CD14-positive monocyte (primary cell): ENCODE measurements around the gene EXD3. TPM values are rescaled to one million over a fixed set of nuclear protein-coding genes. Genes with fewer than 3 reads are reported as not detected.
A peak's percentile ranks its signal among the peaks of the same experiment; 100 is the strongest.

Experiments
- DNase-seq, 3 donors: peaks; one replicate each; pipeline ENCODE4 v3.0.0-alpha.2; 2011 to 2022
- H2AFZ ChIP-seq: 2 replicates; pipeline ENCODE4 v1.6.0; 2012; ENCODE audit warnings: mild to moderate bottlenecking, low read depth, low read length, inconsistent platforms; ENCODE audit not compliant: insufficient read depth, poor library complexity, severe bottlenecking
- H3K27ac ChIP-seq, 2 donors: 1 replicate in 1 of 2; 2 replicates in 1 of 2; pipeline ENCODE4 v1.5.1; 2012 to 2013; ENCODE audit warnings: low read length in 2 of 2, control low read depth in 1 of 2, inconsistent platforms in 1 of 2, low read depth in 1 of 2, mild to moderate bottlenecking in 1 of 2
- H3K27me3 ChIP-seq, 2 donors: one replicate each; pipeline versions ENCODE4 v1.6.0 to v1.6.1; 2011 to 2013; ENCODE audit warnings: low read length in 2 of 2; ENCODE audit not compliant: control insufficient read depth in 2 of 2, insufficient read depth in 2 of 2
- H3K36me3 ChIP-seq, 2 donors: replicated peaks in 1 of 2; 1 replicate in 1 of 2; 2 replicates in 1 of 2; pipeline versions ENCODE4 v1.5.1 to v1.6.1; 2012 to 2013; ENCODE audit warnings: low read length in 2 of 2, control low read depth in 1 of 2, inconsistent platforms in 1 of 2, mild to moderate bottlenecking in 1 of 2; ENCODE audit not compliant: insufficient read depth in 2 of 2, control insufficient read depth in 1 of 2
- H3K4me1 ChIP-seq, 2 donors: 1 replicate in 1 of 2; 2 replicates in 1 of 2; pipeline versions ENCODE4 v1.5.1 to v1.6.1; 2012 to 2013; ENCODE audit warnings: low read length in 2 of 2, control low read depth in 1 of 2, inconsistent platforms in 1 of 2, mild to moderate bottlenecking in 1 of 2, moderate library complexity in 1 of 2; ENCODE audit not compliant: insufficient read depth in 2 of 2, control insufficient read depth in 1 of 2
- H3K4me2 ChIP-seq: replicated peaks from 2 replicates; pipeline ENCODE3; 2012; ENCODE audit warnings: low read length, moderate library complexity, mild to moderate bottlenecking; ENCODE audit not compliant: poor library complexity, severe bottlenecking; ENCODE audit errors: extremely low read depth
- H3K4me3 ChIP-seq, 3 experiments: fragments of 200-600 bp in 1 of 3; sonication (generic) in 1 of 3; replicated peaks in 1 of 3; 1 replicate in 2 of 3; 2 replicates in 1 of 3; pipeline ENCODE4 v1.5.1; 2011 to 2013; ENCODE audit warnings: low read length in 3 of 3, mild to moderate bottlenecking in 3 of 3, control low read depth in 2 of 3, low read depth in 2 of 3, inconsistent platforms in 1 of 3, moderate library complexity in 1 of 3
- H3K79me2 ChIP-seq: 2 replicates; pipeline ENCODE4 v1.6.0; 2012; ENCODE audit warnings: mild to moderate bottlenecking, control low read depth, inconsistent platforms, low read length, moderate library complexity; ENCODE audit not compliant: insufficient read depth
- H3K9ac ChIP-seq: 2 replicates; pipeline ENCODE4 v1.6.0; 2017; ENCODE audit warnings: low read length, mild to moderate bottlenecking; ENCODE audit not compliant: insufficient read depth, poor library complexity, severe bottlenecking
- H3K9me3 ChIP-seq, 2 donors: replicated peaks in 1 of 2; 1 replicate in 1 of 2; 2 replicates in 1 of 2; pipeline versions ENCODE4 v1.5.1 to v1.6.1; 2012 to 2013; ENCODE audit warnings: low read length in 2 of 2, control low read depth in 1 of 2; ENCODE audit not compliant: control insufficient read depth in 1 of 2, insufficient read depth in 1 of 2
- H4K20me1 ChIP-seq: 2 replicates; pipeline ENCODE4 v1.6.0; 2012; ENCODE audit warnings: mild to moderate bottlenecking, low read length, control low read depth, moderate library complexity; ENCODE audit not compliant: insufficient read depth
- H3K27ac Mint-ChIP-seq, 7 donors: one replicate each; pipeline ENCODE4 v1.8.0; 2020; ENCODE audit warnings: mild to moderate bottlenecking in 7 of 7, mixed read lengths in 7 of 7, moderate library complexity in 6 of 7, inconsistent platforms in 2 of 7
- H3K27me3 Mint-ChIP-seq, 3 donors: one replicate each; pipeline ENCODE4 v1.8.0; 2021 to 2022; ENCODE audit warnings: low read depth in 3 of 3, mild to moderate bottlenecking in 3 of 3, mixed read lengths in 3 of 3, moderate library complexity in 3 of 3, inconsistent platforms in 1 of 3
- H3K36me3 Mint-ChIP-seq, 2 donors: one replicate each; pipeline ENCODE4 v1.8.0; 2020; ENCODE audit warnings: mixed read lengths in 2 of 2, inconsistent platforms in 1 of 2, mild to moderate bottlenecking in 1 of 2
- H3K4me1 Mint-ChIP-seq: one replicate; pipeline ENCODE4 v1.8.0; 2020; ENCODE audit warnings: mild to moderate bottlenecking, mixed read lengths
- H3K4me3 Mint-ChIP-seq, 2 donors: one replicate each; pipeline ENCODE4 v1.8.0; 2020; ENCODE audit warnings: mild to moderate bottlenecking in 2 of 2, mixed read lengths in 2 of 2, moderate library complexity in 1 of 2
- H3K9me3 Mint-ChIP-seq, 7 donors: one replicate each; pipeline ENCODE4 v1.8.0; 2020 to 2022; ENCODE audit warnings: mixed read lengths in 7 of 7, mild to moderate bottlenecking in 6 of 7, moderate library complexity in 6 of 7, inconsistent platforms in 2 of 7
- WGBS: methylation state at CpG from one replicate; pipeline ENCODE4 v1.1.5; 2013; ENCODE audit warnings: missing lambda C conversion rate; ENCODE audit not compliant: insufficient coverage; 5-methylcytosine and 5-hydroxymethylcytosine counted together
- intact Hi-C, 2 donors: fragments of 100-400 bp; cut with micrococcal nuclease; formaldehyde crosslinking; loops; one replicate each; pipeline versions ENCODE4 v1.15.0 to v1.15.1; 2023
- polyA plus RNA-seq, 3 donors: library from polyadenylated mRNA; depleted of rRNA in 1 of 3; unstranded in 2 of 3; stranded (reverse) in 1 of 3; fragments of 300-500 nt in 2 of 3; fragments of >200 nt in 1 of 3; fragmentation: Illumina TruSeq in 2 of 3; gene quantifications; 1 replicate in 2 of 3; 2 replicates in 1 of 3; pipeline ENCODE4 v1.2.3, GENCODE V29; 2012 to 2021
- TF ChIP-seq, protein P1 (sequence below): fragments of 200-600 bp; IDR thresholded peaks from one replicate; pipeline ENCODE4 v1.8.0; 2022; ENCODE audit warnings: antibody characterized with exemption, mild to moderate bottlenecking

Gene EXD3
- polyA plus RNA-seq, 3 donors: 2.0 to 10.8 (median 3.0) TPM

DNA sequence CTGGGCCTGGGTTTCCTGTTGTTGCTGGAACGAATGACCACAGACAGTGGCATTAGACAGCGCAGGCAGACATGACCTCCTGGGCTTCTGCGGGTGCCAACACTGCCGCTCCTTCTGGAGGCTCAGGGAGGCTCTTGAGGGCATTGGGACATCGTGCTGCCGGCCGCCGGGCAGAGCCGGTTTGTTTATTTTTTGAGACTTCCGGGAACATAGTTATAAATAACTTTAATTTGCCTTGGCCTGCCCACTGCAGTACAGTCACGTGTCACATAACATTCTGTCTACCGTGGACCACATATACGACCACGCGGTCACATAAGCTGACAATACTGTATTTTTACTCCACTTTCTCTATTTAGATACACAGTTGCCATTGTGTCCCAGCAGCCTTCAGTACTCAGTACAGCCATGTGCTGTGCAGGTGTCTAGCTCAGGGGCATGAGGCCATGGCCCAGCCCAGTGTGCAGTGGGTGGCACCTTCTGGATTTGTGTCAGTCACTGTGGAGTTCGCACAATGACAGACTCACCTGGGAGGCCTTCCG lies 153.7 kb downstream of the EXD3 start:
- intact Hi-C loops: no loop called here
- Histone ChIP-seq H3K79me2 (peaks cover 5% of the 10 kb centered on the region), H3K4me1 (peaks cover 25 to 30% of the 10 kb centered on the region in 2 donors), H4K20me1 (peaks cover 36% of the 10 kb centered on the region), H2AFZ (no peak overlapping the region), H3K27me3 (no peaks in the 10 kb centered on the region), H3K4me3 (no peak overlapping the region), H3K36me3 (peaks cover 38 to 90% of the 10 kb centered on the region in 2 donors), H3K9me3 (no peaks in the 10 kb centered on the region), H3K4me2 (peak overlapping the region; percentile 44), H3K27ac (peak overlapping the region in 1 of 2 donors; percentile 51), H3K9ac (no peak overlapping the region)
- TF ChIP-seq, protein P1, sequence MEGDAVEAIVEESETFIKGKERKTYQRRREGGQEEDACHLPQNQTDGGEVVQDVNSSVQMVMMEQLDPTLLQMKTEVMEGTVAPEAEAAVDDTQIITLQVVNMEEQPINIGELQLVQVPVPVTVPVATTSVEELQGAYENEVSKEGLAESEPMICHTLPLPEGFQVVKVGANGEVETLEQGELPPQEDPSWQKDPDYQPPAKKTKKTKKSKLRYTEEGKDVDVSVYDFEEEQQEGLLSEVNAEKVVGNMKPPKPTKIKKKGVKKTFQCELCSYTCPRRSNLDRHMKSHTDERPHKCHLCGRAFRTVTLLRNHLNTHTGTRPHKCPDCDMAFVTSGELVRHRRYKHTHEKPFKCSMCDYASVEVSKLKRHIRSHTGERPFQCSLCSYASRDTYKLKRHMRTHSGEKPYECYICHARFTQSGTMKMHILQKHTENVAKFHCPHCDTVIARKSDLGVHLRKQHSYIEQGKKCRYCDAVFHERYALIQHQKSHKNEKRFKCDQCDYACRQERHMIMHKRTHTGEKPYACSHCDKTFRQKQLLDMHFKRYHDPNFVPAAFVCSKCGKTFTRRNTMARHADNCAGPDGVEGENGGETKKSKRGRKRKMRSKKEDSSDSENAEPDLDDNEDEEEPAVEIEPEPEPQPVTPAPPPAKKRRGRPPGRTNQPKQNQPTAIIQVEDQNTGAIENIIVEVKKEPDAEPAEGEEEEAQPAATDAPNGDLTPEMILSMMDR: no peak
- Mint-ChIP-seq H3K4me3 (no peak overlapping the region), H3K27ac (peak overlapping the region in 3 of 7 donors; percentile 25 to 63 (median 32)), H3K36me3 (peaks cover 34 to 85% of the 10 kb centered on the region in 2 donors), H3K9me3 (no peaks in the 10 kb centered on the region), H3K27me3 (no peaks in the 10 kb centered on the region), H3K4me1 (peaks cover 31% of the 10 kb centered on the region)
- WGBS: 90% methylated on average over 15 of the region's 17 CpGs
- DNase-seq: no peak

DNA sequence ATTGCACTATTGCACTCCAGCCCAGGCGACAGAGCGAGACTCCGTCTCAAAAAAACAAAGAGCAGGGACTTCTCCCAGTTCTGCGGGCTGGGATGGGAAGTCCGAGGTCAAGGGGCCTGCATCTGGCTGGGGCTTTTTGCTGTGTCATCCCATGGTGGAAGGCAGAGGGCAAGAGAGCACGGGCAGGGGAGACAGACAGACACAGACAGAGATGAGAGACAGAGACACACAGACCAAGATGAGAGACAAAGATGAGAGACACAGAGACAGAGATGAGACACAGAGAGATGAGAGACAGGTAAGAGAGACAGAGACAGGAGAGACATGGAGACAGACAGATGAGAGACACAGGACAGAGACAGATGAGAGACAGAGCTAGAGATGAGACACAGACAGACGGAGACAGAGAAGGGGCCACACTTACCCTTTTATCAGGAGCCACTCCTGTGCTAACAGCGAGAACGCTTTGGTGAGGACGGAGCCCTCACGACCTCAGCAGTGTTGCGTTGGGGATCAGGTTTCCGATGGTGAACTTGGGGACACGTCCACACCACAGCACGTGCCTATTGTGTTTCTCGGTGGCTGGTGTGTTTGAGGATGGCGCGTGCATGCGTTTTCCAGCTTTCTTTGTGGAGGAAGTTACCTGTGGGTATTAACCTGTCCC lies 154.3 kb downstream of the EXD3 start:
- intact Hi-C loops: no loop called here
- 48% methylated on average over 12 of the region's 19 CpGs for WGBS
- H4K20me1 ChIP-seq: peaks cover 36% of the 10 kb centered on the region
- Mint-ChIP-seq H3K27ac (peak overlapping the region; percentile 2 to 84 (median 44)), H3K4me1 (peaks cover 27% of the 10 kb centered on the region), H3K9me3 (no peaks in the 10 kb centered on the region), H3K27me3 (no peaks in the 10 kb centered on the region), H3K36me3 (peaks cover 40 to 86% of the 10 kb centered on the region in 2 donors), H3K4me3 (peak overlapping the region in 1 of 2 donors; percentile 61)
- H3K4me2 ChIP-seq: peak overlapping the region; percentile 44
- peaks cover 23 to 28% of the 10 kb centered on the region in 2 donors for H3K4me1 ChIP-seq
- no peak overlapping the region for H3K4me3 ChIP-seq
- TF ChIP-seq, protein P1: no peak
- no peak overlapping the region for H2AFZ ChIP-seq
- DNase-seq: peak in 1 of 3 donors; percentile 44
- H3K27ac ChIP-seq: peak overlapping the region in 1 of 2 donors; percentile 51
- peaks cover 45 to 90% of the 10 kb centered on the region in 2 donors for H3K36me3 ChIP-seq
- H3K79me2 ChIP-seq: peaks cover 5% of the 10 kb centered on the region
- H3K9me3 ChIP-seq: no peaks in the 10 kb centered on the region
- H3K9ac ChIP-seq: peak overlapping the region; percentile 4
- no peaks in the 10 kb centered on the region for H3K27me3 ChIP-seq
